SU-DHL-6 (cell line): ENCODE results near the gene SEC23A.

ENCODE experiments used
- CTCF ChIP-seq: fragments of 200-600 bp; sonication (generic); IDR thresholded peaks from one replicate; pipeline ENCODE4 v1.5.1; 2017; ENCODE audit warnings: antibody characterized with exemption, mild to moderate bottlenecking, low read length, moderate library complexity; ENCODE audit not compliant: insufficient read depth, poor library complexity, severe bottlenecking
- EZH2phosphoT487 ChIP-seq: fragments of 200-600 bp; sonication (generic), shearing (Covaris generic); conservative IDR thresholded peaks from 2 replicates; pipeline ENCODE4 v1.6.1; 2018; ENCODE audit warnings: mild to moderate bottlenecking, antibody characterized with exemption, low read length, moderate library complexity, mixed read lengths

GRCh38 chr14:38989922-38990546 is 113.0 kb downstream of the SEC23A start:
- no peak for TF ChIP-seq CTCF
- no peak for TF ChIP-seq EZH2phosphoT487
